ENCODE data around the gene KRT5. TPM values are rescaled to one million over a fixed set of nuclear protein-coding genes. Genes with fewer than 3 reads are reported as not detected.

Gene KRT5
- polyA plus RNA-seq, 1 of the 3 experiments (the other 2 are of a cell fraction), result not detected

DNA sequence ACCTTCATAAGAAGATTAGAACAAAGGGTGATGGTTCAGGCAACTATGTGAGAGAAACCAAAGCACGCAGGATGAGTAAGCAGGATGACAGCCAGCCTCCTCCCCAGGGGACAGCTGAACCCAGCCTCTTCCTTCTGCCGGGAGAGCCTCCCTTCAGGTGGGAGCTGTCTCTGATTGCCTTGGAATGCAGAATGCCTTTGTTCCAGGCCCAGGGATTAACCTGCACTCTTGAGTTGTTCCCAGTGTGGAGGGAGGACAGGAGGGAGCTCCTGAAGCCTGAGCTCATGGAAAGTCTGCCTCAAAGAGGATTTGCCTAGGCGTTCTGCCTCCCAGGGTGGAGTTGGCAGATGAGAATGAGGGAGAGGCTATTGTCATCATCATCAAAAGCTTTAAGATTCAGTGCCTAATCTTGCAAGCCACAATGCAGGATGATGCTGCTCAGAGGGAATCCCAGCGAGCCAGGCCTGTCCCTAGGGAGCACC lies 23.6 kb downstream of the KRT5 start:
- TF ChIP-seq, protein P1, sequence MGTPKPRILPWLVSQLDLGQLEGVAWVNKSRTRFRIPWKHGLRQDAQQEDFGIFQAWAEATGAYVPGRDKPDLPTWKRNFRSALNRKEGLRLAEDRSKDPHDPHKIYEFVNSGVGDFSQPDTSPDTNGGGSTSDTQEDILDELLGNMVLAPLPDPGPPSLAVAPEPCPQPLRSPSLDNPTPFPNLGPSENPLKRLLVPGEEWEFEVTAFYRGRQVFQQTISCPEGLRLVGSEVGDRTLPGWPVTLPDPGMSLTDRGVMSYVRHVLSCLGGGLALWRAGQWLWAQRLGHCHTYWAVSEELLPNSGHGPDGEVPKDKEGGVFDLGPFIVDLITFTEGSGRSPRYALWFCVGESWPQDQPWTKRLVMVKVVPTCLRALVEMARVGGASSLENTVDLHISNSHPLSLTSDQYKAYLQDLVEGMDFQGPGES (IDR thresholded peaks at IDR 0.05; ENCODE audit: low read depth, low read length), result no peak
- TF ChIP-seq, protein P2, sequence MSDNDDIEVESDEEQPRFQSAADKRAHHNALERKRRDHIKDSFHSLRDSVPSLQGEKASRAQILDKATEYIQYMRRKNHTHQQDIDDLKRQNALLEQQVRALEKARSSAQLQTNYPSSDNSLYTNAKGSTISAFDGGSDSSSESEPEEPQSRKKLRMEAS (IDR thresholded peaks at IDR 0.05; ENCODE audit: low read depth), result no peak
- TF ChIP-seq FOSL2 (IDR thresholded peaks at IDR 0.05; ENCODE audit: borderline replicate concordance, low read depth), result no peak
- TF ChIP-seq EZH2phosphoT487 (IDR thresholded peaks at IDR 0.05; ENCODE audit: borderline replicate concordance, low read depth), result no peak
- TF ChIP-seq, protein P3, sequence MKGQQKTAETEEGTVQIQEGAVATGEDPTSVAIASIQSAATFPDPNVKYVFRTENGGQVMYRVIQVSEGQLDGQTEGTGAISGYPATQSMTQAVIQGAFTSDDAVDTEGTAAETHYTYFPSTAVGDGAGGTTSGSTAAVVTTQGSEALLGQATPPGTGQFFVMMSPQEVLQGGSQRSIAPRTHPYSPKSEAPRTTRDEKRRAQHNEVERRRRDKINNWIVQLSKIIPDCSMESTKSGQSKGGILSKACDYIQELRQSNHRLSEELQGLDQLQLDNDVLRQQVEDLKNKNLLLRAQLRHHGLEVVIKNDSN (IDR thresholded peaks at IDR 0.05; ENCODE audit: borderline replicate concordance, low read depth), result no peak
- TF ChIP-seq PBX3 (IDR thresholded peaks at IDR 0.05), result no peak
- TF ChIP-seq, protein P4, sequence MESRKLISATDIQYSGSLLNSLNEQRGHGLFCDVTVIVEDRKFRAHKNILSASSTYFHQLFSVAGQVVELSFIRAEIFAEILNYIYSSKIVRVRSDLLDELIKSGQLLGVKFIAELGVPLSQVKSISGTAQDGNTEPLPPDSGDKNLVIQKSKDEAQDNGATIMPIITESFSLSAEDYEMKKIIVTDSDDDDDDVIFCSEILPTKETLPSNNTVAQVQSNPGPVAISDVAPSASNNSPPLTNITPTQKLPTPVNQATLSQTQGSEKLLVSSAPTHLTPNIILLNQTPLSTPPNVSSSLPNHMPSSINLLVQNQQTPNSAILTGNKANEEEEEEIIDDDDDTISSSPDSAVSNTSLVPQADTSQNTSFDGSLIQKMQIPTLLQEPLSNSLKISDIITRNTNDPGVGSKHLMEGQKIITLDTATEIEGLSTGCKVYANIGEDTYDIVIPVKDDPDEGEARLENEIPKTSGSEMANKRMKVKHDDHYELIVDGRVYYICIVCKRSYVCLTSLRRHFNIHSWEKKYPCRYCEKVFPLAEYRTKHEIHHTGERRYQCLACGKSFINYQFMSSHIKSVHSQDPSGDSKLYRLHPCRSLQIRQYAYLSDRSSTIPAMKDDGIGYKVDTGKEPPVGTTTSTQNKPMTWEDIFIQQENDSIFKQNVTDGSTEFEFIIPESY (IDR thresholded peaks at IDR 0.05; ENCODE audit: borderline replicate concordance, low read depth), result no peak
- Histone ChIP-seq H4K20me1 (ENCODE audit: insufficient read depth) (no peaks in the 10 kb centered on the region), H3K36me3 (replicated peaks in 1 of 2; ENCODE audit: control insufficient read depth in 1 of 2, insufficient read depth in 2 of 2, low read length in 1 of 2) (no peaks in the 10 kb centered on the region), H3K9ac (no peak overlapping the region), H3K4me1 (ENCODE audit: control insufficient read depth in 1 of 2, insufficient read depth in 2 of 2, low read depth in 1 of 2, low read length in 1 of 2) (no peaks in the 10 kb centered on the region; a peak in 1 of 4 replicates), H3K4me3 (ENCODE audit: low read depth in 2 of 2, low read length in 1 of 2) (no peak overlapping the region), H3K27me3 (ENCODE audit: insufficient read depth) (peaks cover 33% of the 10 kb centered on the region; the same call in 1 of the 2 replicates), H3K9me3 (no peaks in the 10 kb centered on the region), H3F3A (replicated peaks; ENCODE audit: insufficient read depth) (no peaks in the 10 kb centered on the region), H3K79me2 (ENCODE audit: insufficient read depth) (no peaks in the 10 kb centered on the region), H3K4me2 (no peak overlapping the region), H3K27ac (ENCODE audit: low read depth in 2 of 2, low read length in 1 of 2) (no peak overlapping the region), H2AFZ (ENCODE audit: low read depth) (no peak overlapping the region), H3K9me2 (no peaks in the 10 kb centered on the region)
- no peak for DNase-seq
- POLR2A ChIA-PET, result no interaction called here
- CTCF ChIA-PET, result interaction anchor here (0.7 to 0.8 kb wide), 2 partner anchors 59 to 481 kb away, joined by 3 read pairs; no protein-coding TSS in a partner anchor
- WGBS (ENCODE audit: low lambda C conversion rate), result 17% methylated on average over 4 of the region's 4 CpGs

DNA sequence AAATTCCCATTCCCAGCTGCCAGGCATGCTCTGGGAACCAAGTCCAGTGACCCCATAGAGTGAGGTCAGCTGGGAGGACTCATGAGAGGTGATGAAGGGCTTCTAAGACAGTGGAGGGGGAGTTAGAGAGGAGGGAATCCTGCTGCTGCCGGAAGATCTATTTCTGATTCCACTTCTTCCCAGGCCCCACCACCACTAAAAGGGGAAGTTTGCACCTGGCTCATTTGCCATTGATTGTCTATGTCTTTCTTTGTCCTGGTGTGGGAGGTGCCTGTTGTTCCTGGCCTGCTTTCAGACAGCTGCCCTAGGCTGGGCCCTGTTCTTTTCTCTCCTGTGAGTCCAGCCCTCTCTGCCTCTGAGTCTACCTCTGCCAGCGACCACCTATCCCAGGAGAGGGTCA lies 24.1 kb downstream of the KRT5 start:
- Histone ChIP-seq H3K4me3 (ENCODE audit: low read depth in 2 of 2, low read length in 1 of 2) (no peak overlapping the region), H3K9me2 (no peaks in the 10 kb centered on the region), H3K36me3 (replicated peaks in 1 of 2; ENCODE audit: control insufficient read depth in 1 of 2, insufficient read depth in 2 of 2, low read length in 1 of 2) (no peaks in the 10 kb centered on the region), H3K4me2 (no peak overlapping the region), H3K79me2 (ENCODE audit: insufficient read depth) (no peaks in the 10 kb centered on the region), H4K20me1 (ENCODE audit: insufficient read depth) (no peaks in the 10 kb centered on the region), H2AFZ (ENCODE audit: low read depth) (no peak overlapping the region), H3K9me3 (no peaks in the 10 kb centered on the region), H3K27ac (ENCODE audit: low read depth in 2 of 2, low read length in 1 of 2) (no peak overlapping the region), H3K27me3 (ENCODE audit: insufficient read depth) (peaks cover 38% of the 10 kb centered on the region; the same call in 1 of the 2 replicates), H3K9ac (no peak overlapping the region), H3K4me1 (ENCODE audit: control insufficient read depth in 1 of 2, insufficient read depth in 2 of 2, low read depth in 1 of 2, low read length in 1 of 2) (no peaks in the 10 kb centered on the region; a peak in 1 of 4 replicates), H3F3A (replicated peaks; ENCODE audit: insufficient read depth) (no peaks in the 10 kb centered on the region)
- ChIA-PET CTCF (interaction anchor here (1.4 kb wide), 1 partner anchor 340 kb away, joined by 3 read pairs; no protein-coding TSS in a partner anchor), POLR2A (no interaction called here)
- no peak for DNase-seq
- WGBS (ENCODE audit: low lambda C conversion rate), result 14% methylated on average over 2 of the region's 2 CpGs
- no peak for TF ChIP-seq RFX5 (IDR thresholded peaks at IDR 0.05; ENCODE audit: low read length)
- TF ChIP-seq ELF1 (IDR thresholded peaks at IDR 0.05), result no peak
- TF ChIP-seq FOSL2 (IDR thresholded peaks at IDR 0.05; ENCODE audit: borderline replicate concordance, low read depth), result no peak
- TF ChIP-seq, protein P5, sequence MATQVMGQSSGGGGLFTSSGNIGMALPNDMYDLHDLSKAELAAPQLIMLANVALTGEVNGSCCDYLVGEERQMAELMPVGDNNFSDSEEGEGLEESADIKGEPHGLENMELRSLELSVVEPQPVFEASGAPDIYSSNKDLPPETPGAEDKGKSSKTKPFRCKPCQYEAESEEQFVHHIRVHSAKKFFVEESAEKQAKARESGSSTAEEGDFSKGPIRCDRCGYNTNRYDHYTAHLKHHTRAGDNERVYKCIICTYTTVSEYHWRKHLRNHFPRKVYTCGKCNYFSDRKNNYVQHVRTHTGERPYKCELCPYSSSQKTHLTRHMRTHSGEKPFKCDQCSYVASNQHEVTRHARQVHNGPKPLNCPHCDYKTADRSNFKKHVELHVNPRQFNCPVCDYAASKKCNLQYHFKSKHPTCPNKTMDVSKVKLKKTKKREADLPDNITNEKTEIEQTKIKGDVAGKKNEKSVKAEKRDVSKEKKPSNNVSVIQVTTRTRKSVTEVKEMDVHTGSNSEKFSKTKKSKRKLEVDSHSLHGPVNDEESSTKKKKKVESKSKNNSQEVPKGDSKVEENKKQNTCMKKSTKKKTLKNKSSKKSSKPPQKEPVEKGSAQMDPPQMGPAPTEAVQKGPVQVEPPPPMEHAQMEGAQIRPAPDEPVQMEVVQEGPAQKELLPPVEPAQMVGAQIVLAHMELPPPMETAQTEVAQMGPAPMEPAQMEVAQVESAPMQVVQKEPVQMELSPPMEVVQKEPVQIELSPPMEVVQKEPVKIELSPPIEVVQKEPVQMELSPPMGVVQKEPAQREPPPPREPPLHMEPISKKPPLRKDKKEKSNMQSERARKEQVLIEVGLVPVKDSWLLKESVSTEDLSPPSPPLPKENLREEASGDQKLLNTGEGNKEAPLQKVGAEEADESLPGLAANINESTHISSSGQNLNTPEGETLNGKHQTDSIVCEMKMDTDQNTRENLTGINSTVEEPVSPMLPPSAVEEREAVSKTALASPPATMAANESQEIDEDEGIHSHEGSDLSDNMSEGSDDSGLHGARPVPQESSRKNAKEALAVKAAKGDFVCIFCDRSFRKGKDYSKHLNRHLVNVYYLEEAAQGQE (IDR thresholded peaks at IDR 0.05; ENCODE audit: low read depth, low read length), result no peak
- no peak for TF ChIP-seq MXI1 (IDR thresholded peaks at IDR 0.05; ENCODE audit: low read depth, low read length)
- TF ChIP-seq, protein P1 (IDR thresholded peaks at IDR 0.05; ENCODE audit: low read depth, low read length), result no peak
- TF ChIP-seq, protein P6, sequence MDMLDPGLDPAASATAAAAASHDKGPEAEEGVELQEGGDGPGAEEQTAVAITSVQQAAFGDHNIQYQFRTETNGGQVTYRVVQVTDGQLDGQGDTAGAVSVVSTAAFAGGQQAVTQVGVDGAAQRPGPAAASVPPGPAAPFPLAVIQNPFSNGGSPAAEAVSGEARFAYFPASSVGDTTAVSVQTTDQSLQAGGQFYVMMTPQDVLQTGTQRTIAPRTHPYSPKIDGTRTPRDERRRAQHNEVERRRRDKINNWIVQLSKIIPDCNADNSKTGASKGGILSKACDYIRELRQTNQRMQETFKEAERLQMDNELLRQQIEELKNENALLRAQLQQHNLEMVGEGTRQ (IDR thresholded peaks at IDR 0.05; ENCODE audit: borderline replicate concordance, low read depth, low read length), result no peak
- TF ChIP-seq SIN3A (IDR thresholded peaks at IDR 0.05; ENCODE audit: borderline replicate concordance, low read depth, low read length), result no peak
- TF ChIP-seq MEF2A (IDR thresholded peaks at IDR 0.05; ENCODE audit: borderline replicate concordance, low read depth), result no peak

All from SK-N-SH (cell line).